ENCODE measurements around the gene SMOC2.
"Not testable (repeated sequence)": the region's sequence is repeated elsewhere in the genome, so short reads cannot be mapped to it uniquely, and the experiment has no call there.

The SMOC2 gene

DNA sequence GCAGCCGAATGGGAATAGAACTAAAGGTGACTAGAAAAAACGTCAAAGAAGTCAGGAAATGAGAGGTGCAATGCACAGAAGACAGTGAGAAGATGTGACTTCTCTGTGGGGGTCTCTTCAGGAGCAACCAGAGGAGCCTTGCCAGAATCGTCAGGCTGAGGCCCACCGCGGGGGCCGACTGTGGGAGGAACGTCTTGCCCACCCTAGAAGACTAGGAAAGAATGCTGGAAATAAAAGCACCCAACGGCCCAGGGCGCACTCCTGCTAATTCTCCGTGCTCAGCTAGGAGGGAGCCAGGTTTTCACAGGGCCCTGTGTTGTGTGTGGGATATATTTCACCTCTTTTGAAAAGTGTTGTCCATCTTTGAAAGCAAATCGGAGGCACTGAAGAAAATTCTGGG, 129.2 kb downstream of the SMOC2 start:
- DNase-seq = no peak
- H3K4me3 Mint-ChIP-seq = no peak overlapping the region
- H3K27ac Mint-ChIP-seq = no peak overlapping the region
- peaks cover 7% of the 10 kb centered on the region for H3K27me3 Mint-ChIP-seq
- no peak for ATAC-seq
- no peaks in the 10 kb centered on the region for H3K9me3 Mint-ChIP-seq
- H3K4me1 Mint-ChIP-seq = no peaks in the 10 kb centered on the region

DNA sequence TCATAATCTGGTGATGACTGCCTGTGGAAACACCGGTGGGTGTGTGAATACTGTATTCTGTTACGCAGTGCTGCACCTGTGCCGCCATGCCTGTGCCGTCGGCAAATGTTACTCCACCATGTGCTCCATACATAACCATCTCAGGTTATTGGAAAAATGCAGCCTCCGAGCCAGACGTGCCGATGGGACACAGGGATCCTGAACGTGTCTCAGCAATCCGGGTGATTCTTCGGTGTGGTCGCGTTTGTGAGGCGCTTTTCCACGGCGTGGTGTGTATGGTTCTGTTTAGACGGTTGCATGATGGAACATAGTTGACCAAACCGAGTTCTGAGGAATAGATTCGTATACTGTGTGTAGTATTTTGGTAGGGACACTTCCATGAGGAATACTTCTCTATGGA, 130.3 kb downstream of the SMOC2 start:
- Mint-ChIP-seq H3K4me1 (no peaks in the 10 kb centered on the region), H3K4me3 (no peak overlapping the region), H3K27ac (no peak overlapping the region), H3K9me3 (no peaks in the 10 kb centered on the region), H3K27me3 (peaks cover 7% of the 10 kb centered on the region)
- DNase-seq (no peak), ATAC-seq (no peak)

DNA sequence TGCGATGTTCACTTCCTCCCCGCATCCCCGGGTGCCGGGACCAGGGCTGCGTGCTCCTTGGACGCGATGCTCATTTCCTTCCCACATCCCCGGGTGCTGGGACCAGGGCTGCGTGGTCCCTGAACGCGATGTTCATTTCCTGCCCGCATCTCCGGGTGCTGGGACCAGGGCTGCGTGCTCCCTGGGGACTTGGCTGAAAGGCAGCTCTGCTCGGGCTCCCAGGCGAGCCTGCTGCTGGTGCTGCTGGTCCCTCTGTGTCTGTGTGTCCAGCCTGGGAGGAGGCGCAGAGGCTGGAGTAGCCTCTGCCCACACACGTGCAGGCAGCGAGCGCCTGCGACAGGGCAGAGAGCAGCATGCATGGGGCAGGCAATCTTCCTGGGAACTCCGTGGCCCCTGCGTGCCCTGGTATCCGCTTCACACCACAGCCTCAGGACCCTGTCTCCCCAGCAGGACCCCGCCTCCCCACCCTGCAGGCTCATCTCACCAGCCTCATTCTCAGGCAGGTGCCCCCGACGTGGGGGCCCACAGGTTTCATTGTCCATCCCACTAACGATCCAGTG, 132.4 kb downstream of the SMOC2 start:
- DNase-seq, H3K9me3 Mint-ChIP-seq, H3K4me1 Mint-ChIP-seq, H3K27ac Mint-ChIP-seq, ATAC-seq, H3K4me3 Mint-ChIP-seq: not testable (repeated sequence)
- H3K27me3 Mint-ChIP-seq = peaks cover 19% of the 10 kb centered on the region

DNA sequence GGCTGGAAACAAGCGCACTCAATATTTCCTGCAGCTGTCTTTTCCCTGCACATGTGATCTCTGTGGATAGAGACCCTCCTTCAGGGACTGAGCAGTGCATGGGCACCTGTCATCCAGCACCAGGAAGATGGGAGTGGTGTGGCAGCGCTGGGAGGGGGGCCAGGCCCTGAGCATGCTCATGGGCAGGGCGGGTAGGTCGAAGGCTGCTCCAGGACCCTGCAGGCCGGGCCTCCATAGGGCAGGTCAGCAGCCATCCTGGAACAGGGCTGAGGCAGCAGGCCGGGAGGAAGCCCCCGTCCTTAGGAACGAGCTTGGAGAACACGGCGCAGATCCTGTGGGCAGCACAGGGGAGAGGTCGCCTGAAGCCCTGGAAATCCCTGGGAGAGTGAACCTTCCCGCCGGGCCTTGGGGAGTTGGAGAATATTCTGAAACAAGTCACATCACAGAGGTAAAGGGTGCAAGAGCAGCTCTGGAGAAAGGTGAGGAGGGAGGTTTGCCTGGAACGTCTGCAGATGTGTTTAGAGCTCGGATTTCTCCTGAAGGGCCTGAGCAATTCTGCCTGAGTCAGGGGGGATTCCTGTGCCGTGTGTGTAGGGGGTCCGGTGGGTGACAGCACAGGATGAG, 133.2 kb downstream of the SMOC2 start:
- DNase-seq = no peak
- no peaks in the 10 kb centered on the region for H3K9me3 Mint-ChIP-seq
- no peak for ATAC-seq
- no peak overlapping the region for H3K27ac Mint-ChIP-seq
- H3K4me1 Mint-ChIP-seq = no peaks in the 10 kb centered on the region
- no peak overlapping the region for H3K4me3 Mint-ChIP-seq
- H3K27me3 Mint-ChIP-seq = peaks cover 19% of the 10 kb centered on the region

DNA sequence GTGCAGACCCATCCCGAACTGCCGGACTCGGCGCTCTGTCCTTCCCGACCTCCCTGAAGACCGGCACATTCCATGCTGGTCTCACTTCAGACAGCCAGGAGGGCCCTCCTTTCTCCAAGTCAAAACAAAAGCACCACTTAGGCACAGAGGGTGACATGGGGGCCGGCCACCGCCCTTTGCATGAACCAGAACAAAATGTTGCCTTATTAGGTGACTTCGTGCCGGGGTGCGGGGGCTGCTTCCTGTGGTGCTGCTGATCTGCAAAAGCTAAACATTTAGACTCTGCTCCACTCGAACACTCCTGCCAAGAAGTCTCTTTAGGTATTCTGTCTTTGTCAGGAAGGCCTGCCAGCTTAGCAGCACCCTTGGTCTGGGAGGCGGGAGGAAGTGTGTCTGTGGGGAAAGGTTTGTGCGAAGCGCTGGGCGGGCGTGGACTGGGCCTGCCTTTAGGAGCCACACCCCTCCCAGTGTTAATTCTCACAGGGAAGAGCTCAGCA, 133.8 kb downstream of the SMOC2 start:
- H3K4me1 Mint-ChIP-seq = no peaks in the 10 kb centered on the region
- H3K27ac Mint-ChIP-seq = no peak overlapping the region
- no peak for ATAC-seq
- H3K9me3 Mint-ChIP-seq = no peaks in the 10 kb centered on the region
- H3K4me3 Mint-ChIP-seq = no peak overlapping the region
- peaks cover 15% of the 10 kb centered on the region for H3K27me3 Mint-ChIP-seq
- no peak for DNase-seq

DNA sequence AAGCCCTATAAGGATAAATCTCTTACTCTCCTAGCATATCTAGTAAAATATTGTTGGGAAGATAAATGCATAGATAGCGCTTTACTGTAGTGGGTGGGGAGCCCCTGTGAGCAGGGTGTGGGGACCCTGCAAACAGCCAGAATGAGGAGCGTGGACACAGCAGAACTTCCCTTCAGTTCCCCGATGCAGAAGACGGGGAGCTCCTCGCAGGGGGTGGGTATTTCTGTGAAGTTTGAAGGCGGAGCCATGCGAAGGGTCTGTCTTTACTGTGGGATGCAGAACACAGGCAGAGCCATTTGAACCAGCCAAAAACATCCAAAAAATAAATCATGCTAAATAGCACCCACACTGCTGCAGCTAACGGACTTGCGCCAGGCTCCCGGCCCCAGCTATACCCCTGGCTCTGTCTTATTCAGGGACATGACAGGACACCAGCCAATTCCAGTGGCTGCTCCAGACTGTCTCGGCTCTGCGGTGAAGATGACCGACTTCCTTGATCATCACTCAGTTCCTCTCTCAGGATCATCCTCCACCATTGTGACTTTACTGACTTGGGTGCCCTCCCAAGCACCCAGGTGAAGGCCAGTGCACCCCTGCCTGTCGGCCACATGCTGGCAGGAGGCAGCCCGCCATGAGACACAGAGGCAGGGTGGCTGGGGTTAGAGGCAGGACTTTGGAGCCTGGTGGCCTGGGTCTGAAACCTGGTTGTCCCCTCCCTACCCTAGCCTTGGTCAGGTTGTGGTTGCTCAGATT, 134.5 kb downstream of the SMOC2 start:
- H3K4me3 Mint-ChIP-seq = no peak overlapping the region
- H3K9me3 Mint-ChIP-seq = no peaks in the 10 kb centered on the region
- no peaks in the 10 kb centered on the region for H3K4me1 Mint-ChIP-seq
- ATAC-seq = no peak
- no peak for DNase-seq
- peaks cover 11% of the 10 kb centered on the region for H3K27me3 Mint-ChIP-seq
- H3K27ac Mint-ChIP-seq = no peak overlapping the region

DNA sequence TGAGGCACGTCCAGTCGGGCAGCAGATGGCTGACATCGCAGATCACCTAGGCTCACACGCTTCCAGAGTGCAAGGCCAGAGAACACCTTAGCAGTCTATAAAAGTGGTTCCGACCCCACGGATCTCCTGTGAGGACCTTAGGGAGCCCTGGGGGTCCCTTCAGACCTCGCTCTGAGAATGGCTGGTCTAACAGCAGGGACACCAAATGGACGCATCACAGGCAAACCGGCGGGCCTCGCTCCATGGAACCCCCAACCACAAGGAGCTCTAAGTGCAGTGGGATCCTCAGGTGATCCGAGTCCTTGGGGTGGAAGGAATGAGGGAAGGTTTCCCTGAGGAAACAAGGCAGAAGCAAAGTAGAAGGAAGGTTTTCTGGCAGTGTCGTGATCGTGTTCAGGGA, 135.4 kb downstream of the SMOC2 start:
- Mint-ChIP-seq H3K4me1 (no peaks in the 10 kb centered on the region), H3K9me3 (no peaks in the 10 kb centered on the region), H3K27me3 (peaks cover 11% of the 10 kb centered on the region), H3K4me3 (no peak overlapping the region), H3K27ac (no peak overlapping the region)
- DNase-seq (no peak), ATAC-seq (no peak)

DNA sequence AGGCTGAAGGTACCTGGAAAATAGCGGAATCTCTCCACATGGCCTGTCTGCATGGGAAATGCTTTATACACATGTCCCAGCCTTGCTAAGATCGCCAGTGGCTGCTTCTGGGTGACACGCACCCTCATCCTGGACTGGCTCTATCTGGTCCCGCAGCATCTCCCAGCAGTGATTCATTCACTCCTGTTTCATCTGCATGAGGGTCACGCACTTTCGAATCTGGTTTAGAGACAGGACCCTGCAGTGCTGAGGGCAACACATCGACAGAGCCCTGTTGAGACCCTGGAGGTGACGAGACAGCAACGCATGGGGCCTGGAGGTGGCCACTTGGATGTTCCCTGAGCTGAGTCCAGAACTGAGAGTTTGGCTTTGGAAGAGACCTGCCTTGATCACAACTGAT, 136.5 kb downstream of the SMOC2 start:
- peaks cover 17% of the 10 kb centered on the region for H3K27me3 Mint-ChIP-seq
- no peaks in the 10 kb centered on the region for H3K4me1 Mint-ChIP-seq
- DNase-seq (no peak), ATAC-seq (no peak)
- no peak overlapping the region for H3K4me3 Mint-ChIP-seq
- H3K9me3 Mint-ChIP-seq = no peaks in the 10 kb centered on the region
- no peak overlapping the region for H3K27ac Mint-ChIP-seq

DNA sequence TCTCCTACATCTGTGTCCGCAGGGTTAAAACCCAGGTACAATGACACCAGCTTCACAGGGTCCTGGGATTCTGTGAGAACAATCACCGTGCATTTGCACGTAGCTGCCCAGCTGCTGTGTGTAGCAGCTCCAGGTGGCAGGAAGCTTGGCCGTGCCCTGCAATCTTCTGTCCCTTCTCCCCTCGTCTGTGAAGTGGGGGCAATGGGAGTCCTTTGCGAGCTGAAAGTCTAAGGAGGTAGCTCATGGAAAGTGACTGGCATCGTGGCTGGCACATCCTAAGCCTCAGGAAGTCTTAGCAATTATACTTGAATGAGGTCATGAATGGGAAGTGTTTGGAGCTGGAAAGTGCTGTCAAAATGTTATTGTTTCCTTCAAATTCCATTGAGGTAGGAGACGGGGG, 137.1 kb downstream of the SMOC2 start:
- Mint-ChIP-seq H3K9me3 (no peaks in the 10 kb centered on the region), H3K4me3 (no peak overlapping the region), H3K27ac (peak overlapping the region in 1 of 2 donors; percentile 54), H3K4me1 (no peaks in the 10 kb centered on the region), H3K27me3 (peaks cover 17% of the 10 kb centered on the region)
- DNase-seq = no peak
- ATAC-seq = no peak

DNA sequence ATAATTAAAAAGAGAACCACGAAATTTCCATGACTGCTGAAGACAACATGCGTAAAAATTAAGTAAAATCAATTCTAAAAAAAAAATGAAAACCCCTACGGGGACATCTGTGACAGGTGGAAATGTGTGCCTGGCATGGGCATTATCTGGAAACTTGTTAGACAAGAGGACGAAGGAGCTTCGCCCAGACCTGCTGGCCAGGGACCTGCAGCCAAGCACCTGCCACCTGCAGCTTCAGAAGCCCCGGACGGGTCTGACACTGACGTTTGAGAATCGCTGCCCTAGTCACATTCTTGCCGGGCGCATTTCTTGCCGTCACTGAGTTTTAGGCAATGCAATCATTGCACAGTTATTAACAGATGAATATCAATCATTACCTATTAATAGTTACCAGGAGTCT, 140.3 kb downstream of the SMOC2 start:
- Mint-ChIP-seq H3K27me3 (peaks cover 29% of the 10 kb centered on the region), H3K4me3 (no peak overlapping the region), H3K4me1 (no peaks in the 10 kb centered on the region), H3K9me3 (no peaks in the 10 kb centered on the region), H3K27ac (no peak overlapping the region)
- DNase-seq (no peak), ATAC-seq (no peak)

DNA sequence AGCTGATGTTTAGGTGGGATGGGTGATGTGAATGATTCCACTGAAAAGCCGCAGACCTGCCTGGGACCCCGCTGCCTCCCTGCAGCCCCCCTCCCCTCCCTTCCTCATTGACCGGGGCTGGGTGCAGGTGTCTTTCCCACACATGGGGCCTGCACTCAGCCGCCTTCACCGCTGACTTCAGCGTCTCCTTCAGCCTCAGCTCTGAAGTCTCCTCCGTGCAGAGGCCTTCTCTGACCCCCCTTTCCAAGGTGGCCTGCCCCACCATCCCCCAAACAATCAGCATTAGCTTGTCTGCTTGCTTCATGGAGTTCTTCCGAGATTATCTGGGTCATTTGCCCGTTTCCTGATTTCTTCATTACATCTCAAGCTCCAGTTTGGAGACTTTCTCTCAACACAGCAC, 140.7 kb downstream of the SMOC2 start:
- Mint-ChIP-seq H3K27me3 (peaks cover 29% of the 10 kb centered on the region), H3K27ac (no peak overlapping the region), H3K4me3 (no peak overlapping the region), H3K4me1 (no peaks in the 10 kb centered on the region), H3K9me3 (no peaks in the 10 kb centered on the region)
- DNase-seq = no peak
- no peak for ATAC-seq

DNA sequence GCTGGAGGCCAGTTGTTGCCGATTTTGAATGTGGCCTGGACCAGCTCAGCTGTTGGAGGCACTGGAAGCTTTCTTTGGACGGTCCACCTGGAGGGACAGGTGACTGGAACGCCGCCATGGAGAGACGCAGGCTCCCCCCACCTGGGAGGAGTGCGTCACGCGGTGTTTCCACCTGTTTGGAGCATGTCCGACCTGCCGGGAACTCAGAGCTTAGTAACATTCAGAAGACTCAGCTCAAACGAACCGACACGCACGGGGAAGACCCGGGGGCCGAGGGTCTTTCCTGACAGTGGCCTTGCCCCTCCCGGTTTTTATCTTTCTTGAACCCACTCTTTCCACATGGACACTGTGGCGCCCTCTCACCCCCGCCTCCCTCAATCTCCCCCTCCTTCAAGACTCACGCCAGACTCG, 141.6 kb downstream of the SMOC2 start:
- peak overlapping the region in 1 of 2 donors; percentile 57 for H3K27ac Mint-ChIP-seq
- no peaks in the 10 kb centered on the region for H3K9me3 Mint-ChIP-seq
- DNase-seq = no peak
- ATAC-seq = no peak
- no peak overlapping the region for H3K4me3 Mint-ChIP-seq
- peaks cover 29% of the 10 kb centered on the region for H3K27me3 Mint-ChIP-seq
- H3K4me1 Mint-ChIP-seq = no peaks in the 10 kb centered on the region

DNA sequence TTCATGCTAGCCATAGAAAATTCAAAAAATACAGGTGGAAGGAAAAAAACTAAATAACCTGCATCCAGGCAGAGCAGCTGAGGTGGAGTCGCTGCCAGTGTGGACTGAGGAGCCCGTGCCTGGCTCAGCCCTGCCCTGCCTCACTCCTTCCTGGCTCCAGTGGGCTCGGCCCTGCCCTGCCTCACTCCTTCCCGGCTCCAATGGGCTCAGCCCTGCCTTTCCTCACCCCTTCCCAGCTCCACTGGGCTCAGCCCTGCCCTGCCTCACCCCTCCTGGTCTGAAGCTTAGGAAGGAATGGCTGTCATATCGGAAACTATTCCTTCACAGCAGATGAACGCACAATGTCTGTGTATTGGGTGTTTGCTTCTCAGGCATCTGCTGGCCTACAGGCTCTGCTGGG, 142.1 kb downstream of the SMOC2 start:
- Mint-ChIP-seq H3K9me3 (no peaks in the 10 kb centered on the region), H3K4me1 (no peaks in the 10 kb centered on the region), H3K27ac (no peak overlapping the region), H3K27me3 (peaks cover 24% of the 10 kb centered on the region), H3K4me3 (no peak overlapping the region)
- ATAC-seq (no peak), DNase-seq (no peak)

DNA sequence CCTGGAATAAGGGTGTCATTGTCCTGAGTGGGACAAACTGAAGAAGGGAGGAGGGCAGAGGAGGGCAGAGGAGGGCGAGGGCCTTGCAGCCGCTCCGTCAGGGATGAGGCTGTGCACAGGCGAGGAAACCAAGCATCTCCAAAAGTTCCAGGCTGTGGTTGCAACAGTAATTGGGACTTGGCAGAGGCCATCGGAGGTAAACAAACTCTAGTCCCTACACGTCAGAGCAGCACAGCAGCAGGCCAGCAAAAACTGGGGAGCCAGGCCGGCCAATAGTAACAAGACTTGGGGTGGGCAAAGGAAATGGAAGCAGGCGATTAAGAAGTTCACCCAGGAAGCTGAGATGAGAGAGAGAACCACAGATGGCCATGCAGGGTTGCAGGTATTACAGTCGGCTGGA, 142.8 kb downstream of the SMOC2 start:
- peaks cover 30% of the 10 kb centered on the region for H3K27me3 Mint-ChIP-seq
- ATAC-seq = no peak
- no peak for DNase-seq
- H3K9me3 Mint-ChIP-seq = no peaks in the 10 kb centered on the region
- H3K4me3 Mint-ChIP-seq = no peak overlapping the region
- H3K4me1 Mint-ChIP-seq = no peaks in the 10 kb centered on the region
- no peak overlapping the region for H3K27ac Mint-ChIP-seq

DNA sequence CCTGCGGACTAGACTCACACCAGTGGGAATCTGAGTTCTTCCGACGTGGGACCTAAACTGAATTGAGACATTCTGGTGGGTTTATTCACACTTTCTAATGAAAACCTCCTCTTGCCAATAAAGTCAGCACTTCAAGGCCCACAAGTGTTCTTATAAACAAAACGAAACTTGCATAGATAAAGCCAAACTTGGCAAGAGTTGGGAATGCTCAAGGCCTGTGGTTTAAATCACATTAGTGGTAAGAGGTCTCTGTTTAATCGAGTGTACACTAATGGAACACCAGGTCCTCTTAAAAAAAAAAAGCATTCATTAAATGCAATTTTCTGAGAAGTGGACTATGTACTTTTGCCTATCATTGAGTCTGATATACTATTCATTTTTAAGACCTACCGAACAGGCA, 143.3 kb downstream of the SMOC2 start:
- Mint-ChIP-seq H3K4me3 (no peak overlapping the region), H3K27ac (no peak overlapping the region), H3K4me1 (no peaks in the 10 kb centered on the region), H3K27me3 (peaks cover 34% of the 10 kb centered on the region), H3K9me3 (no peaks in the 10 kb centered on the region)
- DNase-seq = no peak
- ATAC-seq = no peak

DNA sequence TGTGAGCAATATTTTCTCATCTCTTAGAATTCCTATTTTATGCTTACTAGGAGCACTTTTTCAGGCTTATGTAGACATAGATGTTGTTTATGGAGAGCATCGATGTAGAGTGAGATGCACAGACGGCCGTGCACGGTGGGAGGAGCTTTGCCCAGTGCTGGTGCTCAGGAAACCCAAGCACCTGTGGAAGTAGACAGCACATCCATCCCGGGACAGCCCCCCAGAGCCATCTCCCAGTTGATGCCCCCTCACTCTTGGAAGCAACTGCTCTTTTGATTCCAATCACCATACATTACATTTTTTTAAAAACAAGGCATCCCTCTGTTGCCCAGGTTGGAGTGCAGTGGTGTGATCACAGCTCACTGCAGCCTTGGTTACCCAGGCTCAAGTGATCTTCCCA, 143.7 kb downstream of the SMOC2 start:
- Mint-ChIP-seq H3K9me3 (no peaks in the 10 kb centered on the region), H3K27ac (no peak overlapping the region), H3K4me1 (no peaks in the 10 kb centered on the region), H3K27me3 (peaks cover 37% of the 10 kb centered on the region), H3K4me3 (no peak overlapping the region)
- ATAC-seq (no peak), DNase-seq (no peak)

All from stimulated activated naive CD8-positive, alpha-beta T cell treated with anti-CD3 and anti-CD28 coated beads, Interleukin-15, amount 100 ng/mL, for 72 hours (primary cell).